SK-N-SH (cell line): Measurements from ENCODE around the gene MTHFS. TPM values are rescaled to one million over a fixed set of nuclear protein-coding genes. Genes with fewer than 3 reads are reported as not detected.

Source experiments
- CTCF ChIA-PET: fragments of 300-600, 350-600 bp; formaldehyde crosslinking; extraction: SDS; loops from one replicate; lab custom pipeline; 2021; lab: Yijun Ruan, JAX
- POLR2A ChIA-PET: fragments of 350-600 bp; sonication (Branson Sonifier 250); formaldehyde crosslinking; extraction: SDS; loops from one replicate; lab custom pipeline; 2020; ENCODE audit warnings: antibody characterized with exemption, inconsistent platforms; lab: Yijun Ruan, JAX
- DNase-seq: peaks from one replicate; pipeline ENCODE4 v3.0.0; 2012
- H2AFZ ChIP-seq: fragments of 200-600 bp; sonication (generic); 2 replicates; pipeline ENCODE4 v1.8.1; 2016; ENCODE audit warnings: antibody characterized with exemption, mild to moderate bottlenecking, low read depth
- H3F3A ChIP-seq: fragments of 200-600 bp; sonication (generic); replicated peaks from 2 replicates; pipeline ENCODE3; 2016; ENCODE audit warnings: antibody characterized with exemption, mild to moderate bottlenecking; ENCODE audit not compliant: insufficient read depth
- H3K27ac ChIP-seq, 2 experiments: fragments of 200-500 bp in 1 of 2; fragments of 200-600 bp in 1 of 2; sonication (Bioruptor generic) in 1 of 2; sonication (generic), shearing (Covaris generic) in 1 of 2; 2 replicates each; pipeline versions ENCODE4 v1.5.1 to v1.6.1; 2014 to 2016; ENCODE audit warnings: low read depth in 2 of 2, inconsistent platforms in 1 of 2, low read length in 1 of 2, mild to moderate bottlenecking in 1 of 2, mixed read lengths in 1 of 2
- H3K27me3 ChIP-seq: fragments of 200-600 bp; sonication (generic), shearing (Covaris generic); 2 replicates; pipeline ENCODE4 v1.6.1; 2016; ENCODE audit warnings: mixed run types; ENCODE audit not compliant: insufficient read depth
- H3K36me3 ChIP-seq, 2 experiments: fragments of 200-500 bp in 1 of 2; fragments of 200-600 bp in 1 of 2; sonication (Bioruptor generic) in 1 of 2; sonication (generic) in 1 of 2; replicated peaks in 1 of 2; 2 replicates each; pipeline versions ENCODE3 to v1.5.1; 2014 to 2016; ENCODE audit warnings: low read length in 1 of 2, mild to moderate bottlenecking in 1 of 2; ENCODE audit not compliant: insufficient read depth in 2 of 2, control insufficient read depth in 1 of 2
- H3K4me1 ChIP-seq, 2 experiments: fragments of 200-500 bp in 1 of 2; fragments of 200-600 bp in 1 of 2; sonication (Bioruptor generic) in 1 of 2; sonication (generic), shearing (Covaris generic) in 1 of 2; 2 replicates each; pipeline versions ENCODE4 v1.5.1 to v1.6.1; 2014 to 2016; ENCODE audit warnings: low read depth in 1 of 2, low read length in 1 of 2, mixed run types in 1 of 2; ENCODE audit not compliant: insufficient read depth in 2 of 2, control insufficient read depth in 1 of 2
- H3K4me2 ChIP-seq: fragments of 200-600 bp; sonication (generic), shearing (Covaris generic); 2 replicates; pipeline ENCODE4 v1.6.1; 2017; ENCODE audit warnings: mixed run types
- H3K4me3 ChIP-seq, 2 experiments: fragments of 200-500 bp in 1 of 2; fragments of 200-600 bp in 1 of 2; sonication (Bioruptor generic) in 1 of 2; sonication (generic), shearing (Covaris generic) in 1 of 2; 2 replicates each; pipeline versions ENCODE4 v1.5.1 to v1.8.1; 2014 to 2016; ENCODE audit warnings: low read depth in 2 of 2, inconsistent platforms in 1 of 2, low read length in 1 of 2, mild to moderate bottlenecking in 1 of 2, mixed read lengths in 1 of 2, moderate library complexity in 1 of 2
- H3K79me2 ChIP-seq: fragments of 200-600 bp; sonication (generic); 2 replicates; pipeline ENCODE4 v1.8.1; 2017; ENCODE audit warnings: mild to moderate bottlenecking; ENCODE audit not compliant: insufficient read depth
- H3K9ac ChIP-seq: fragments of 200-600 bp; sonication (generic); 2 replicates; pipeline ENCODE4 v1.6.1; 2017; ENCODE audit warnings: mixed run types
- H3K9me2 ChIP-seq: fragments of 200-600 bp; sonication (generic); 2 replicates; pipeline ENCODE4 v1.6.1; 2017; ENCODE audit warnings: mixed run types
- H3K9me3 ChIP-seq: fragments of 200-600 bp; sonication (generic); 2 replicates; pipeline ENCODE4 v1.6.1; 2017; ENCODE audit warnings: mixed run types, mild to moderate bottlenecking, moderate library complexity
- H4K20me1 ChIP-seq: fragments of 200-600 bp; sonication (generic); 2 replicates; pipeline ENCODE4 v1.6.1; 2017; ENCODE audit warnings: mild to moderate bottlenecking, mixed run types; ENCODE audit not compliant: insufficient read depth
- CHD2 ChIP-seq: fragments of 150-350 bp; IDR thresholded peaks from 2 replicates; pipeline ENCODE4 v1.6.1; 2018; ENCODE audit warnings: low read length; ENCODE audit not compliant: partially characterized antibody
- EP300 ChIP-seq, 2 experiments: IDR thresholded peaks; 2 replicates each; pipeline versions ENCODE4 v1.4.0 to v1.6.1; 2012; ENCODE audit warnings: borderline replicate concordance in 1 of 2, low read depth in 1 of 2, low read length in 1 of 2
- FOSL2 ChIP-seq: IDR thresholded peaks from 2 replicates; pipeline ENCODE4 v1.4.0; 2012; ENCODE audit warnings: low read depth, mild to moderate bottlenecking, moderate library complexity, borderline replicate concordance
- FOXJ3 ChIP-seq: sonication (generic); formaldehyde crosslinking; IDR thresholded peaks from 2 replicates; pipeline ENCODE4 v1.5.1; 2020; ENCODE audit warnings: mild to moderate bottlenecking, missing genetic modification reagents
- NRF1 ChIP-seq: IDR thresholded peaks from 2 replicates; pipeline ENCODE4 v1.6.1; 2012; ENCODE audit warnings: low read depth, mild to moderate bottlenecking, low read length
- PBX3 ChIP-seq: IDR thresholded peaks from 2 replicates; pipeline ENCODE4; 2012
- RCOR1 ChIP-seq: fragments of 150-350 bp; IDR thresholded peaks from 2 replicates; pipeline ENCODE4 v1.6.1; 2017; ENCODE audit warnings: antibody characterized with exemption, low read length
- RFX5 ChIP-seq: IDR thresholded peaks from 2 replicates; pipeline ENCODE4 v1.6.1; 2012; ENCODE audit warnings: mild to moderate bottlenecking, improper control_type of control experiment, low read length
- SMC3 ChIP-seq: IDR thresholded peaks from 2 replicates; pipeline ENCODE4 v1.6.1; 2012; ENCODE audit warnings: low read depth, low read length, improper control_type of control experiment
- TAF1 ChIP-seq: IDR thresholded peaks from 2 replicates; pipeline ENCODE4 v1.6.1; 2012; ENCODE audit warnings: low read depth, mild to moderate bottlenecking, low read length, moderate library complexity, borderline replicate concordance
- TCF12 ChIP-seq: IDR thresholded peaks from 2 replicates; pipeline ENCODE4 v1.4.0; 2012
- TEAD4 ChIP-seq: IDR thresholded peaks from 2 replicates; pipeline ENCODE4 v1.4.0; 2012; ENCODE audit warnings: mild to moderate bottlenecking, borderline replicate concordance; ENCODE audit not compliant: insufficient read depth
- USF2 ChIP-seq: fragments of 150-350 bp; IDR thresholded peaks from 2 replicates; pipeline ENCODE4 v1.6.1; 2017; ENCODE audit warnings: antibody characterized with exemption, low read length, low read depth, borderline replicate concordance
- YY1 ChIP-seq: IDR thresholded peaks from 2 replicates; pipeline ENCODE4 v1.4.0; 2012; ENCODE audit warnings: low read depth, mild to moderate bottlenecking
- ZBTB33 ChIP-seq: IDR thresholded peaks from 2 replicates; pipeline ENCODE4 v1.4.0; 2012; ENCODE audit warnings: low read depth, borderline replicate concordance
- WGBS: methylation state at CpG from one replicate; pipeline ENCODE4 v1.1.6; 2017; ENCODE audit warnings: low lambda C conversion rate; 5-methylcytosine and 5-hydroxymethylcytosine counted together
- polyA plus RNA-seq, 3 experiments: library from polyadenylated mRNA; depleted of rRNA; stranded (reverse); fragments of >200 nt; gene quantifications; 2 replicates each; pipeline ENCODE4 v1.2.3, GENCODE V29; 2012

MTHFS gene
- polyA plus RNA-seq, 1 of the 3 experiments (the other 2 are of a cell fraction) = 21.9 TPM

GRCh38 chr15:79881668-79882067 lies 15.1 kb downstream of the MTHFS start:
- Histone ChIP-seq H3K4me3 (no peak overlapping the region), H3K36me3 (peaks cover 5 to 26% of the 10 kb centered on the region in 2 experiments), H3K27me3 (no peaks in the 10 kb centered on the region), H3F3A (peaks cover 8% of the 10 kb centered on the region), H2AFZ (no peak overlapping the region), H3K4me1 (peaks cover 0 to 4% of the 10 kb centered on the region in 2 experiments; a peak in 2 of 4 replicates), H3K27ac (no peak overlapping the region), H3K9ac (no peak overlapping the region), H3K79me2 (no peaks in the 10 kb centered on the region), H3K4me2 (no peak overlapping the region)
- 96% methylated on average over 3 of the region's 3 CpGs for WGBS
- TF ChIP-seq PBX3 (no peak), FOSL2 (no peak), USF2 (no peak), CHD2 (no peak), FOXJ3 (CRISPR knock-in tag) (no peak), TCF12 (no peak)
- TF ChIP-seq, all 33 proteins: peak for 0
- H3K9me3 ChIP-seq = peaks cover 10% of the 10 kb centered on the region; the same call in 1 of the 2 replicates
- H4K20me1 ChIP-seq = no peaks in the 10 kb centered on the region
- ChIA-PET CTCF (interaction anchor here (1.2 to 2.2 kb wide), 3 partner anchors 8 to 542 kb away, joined by 3 to 6 read pairs (median 4); no protein-coding TSS in a partner anchor), POLR2A (no interaction called here)
- H3K9me2 ChIP-seq = no peaks in the 10 kb centered on the region
- DNase-seq = no peak

GRCh38 chr15:79881254-79881653 lies 15.6 kb downstream of the MTHFS start:
- H3K27ac ChIP-seq = no peak overlapping the region
- H3K9me2 ChIP-seq = no peaks in the 10 kb centered on the region
- no peak overlapping the region for H3K4me3 ChIP-seq
- 63% methylated on average over 2 of the region's 2 CpGs for WGBS
- ChIA-PET CTCF (interaction anchor here (2.2 kb wide), 1 partner anchor 541 kb away, joined by 6 read pairs; no protein-coding TSS in a partner anchor), POLR2A (no interaction called here)
- peaks cover 0 to 4% of the 10 kb centered on the region in 2 experiments; a peak in 2 of 4 replicates for H3K4me1 ChIP-seq
- peaks cover 5 to 26% of the 10 kb centered on the region in 2 experiments for H3K36me3 ChIP-seq
- no peaks in the 10 kb centered on the region for H3K27me3 ChIP-seq
- peaks cover 8% of the 10 kb centered on the region for H3F3A ChIP-seq
- H2AFZ ChIP-seq = no peak overlapping the region
- H3K4me2 ChIP-seq = no peak overlapping the region
- H4K20me1 ChIP-seq = no peaks in the 10 kb centered on the region
- TF ChIP-seq NRF1 (no peak), ZBTB33 (no peak), TAF1 (no peak), TCF12 (no peak), SMC3 (no peak), YY1 (no peak), TEAD4 (no peak), FOSL2 (no peak), RFX5 (no peak), RCOR1 (no peak), EP300 (IDR thresholded peaks at IDR 0.05; ENCODE audit: borderline replicate concordance in 1 of 2, low read depth in 1 of 2, low read length in 1 of 2) (no peak)
- TF ChIP-seq, all 33 proteins: peak for 0
- no peaks in the 10 kb centered on the region for H3K79me2 ChIP-seq
- H3K9ac ChIP-seq = no peak overlapping the region
- peaks cover 10% of the 10 kb centered on the region; the same call in 1 of the 2 replicates for H3K9me3 ChIP-seq
- DNase-seq = no peak
